T-helper 9 cell (primary cell): ENCODE measurements around the gene CLDN20.
"Not testable (repeated sequence)": the region's sequence is repeated elsewhere in the genome, so short reads cannot be mapped to it uniquely, and the experiment has no call there.

Experiments
- DNase-seq: peaks from one replicate; pipeline ENCODE4 v3.0.0-alpha.2; 2020

The CLDN20 gene

GRCh38 chr6:155245831-155246230 lies 18.0 kb upstream of the CLDN20 start:
- no peak for DNase-seq

DNA sequence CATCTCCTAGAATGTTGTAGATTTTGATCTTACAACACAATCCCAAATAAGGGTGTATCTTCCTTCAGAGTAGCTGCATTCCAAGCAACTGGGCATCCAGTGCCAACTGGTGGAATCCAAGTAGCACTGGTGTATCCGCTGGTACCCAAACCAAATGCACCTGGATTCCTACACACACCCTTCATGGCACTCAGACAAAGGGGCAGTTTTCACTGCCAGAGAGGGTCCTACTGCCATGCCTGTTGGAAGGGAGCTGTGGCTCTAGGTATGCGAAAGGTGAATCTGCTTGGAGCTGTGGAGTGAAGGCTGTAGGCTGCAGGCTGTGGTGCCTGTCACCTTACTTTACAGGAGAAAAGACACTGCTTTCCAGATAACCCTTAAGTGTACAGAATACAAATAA lies 17.0 kb upstream of the CLDN20 start:
- no peak for DNase-seq

GRCh38 chr6:155247618-155248007 lies 16.2 kb upstream of the CLDN20 start:
- DNase-seq = no peak

DNA sequence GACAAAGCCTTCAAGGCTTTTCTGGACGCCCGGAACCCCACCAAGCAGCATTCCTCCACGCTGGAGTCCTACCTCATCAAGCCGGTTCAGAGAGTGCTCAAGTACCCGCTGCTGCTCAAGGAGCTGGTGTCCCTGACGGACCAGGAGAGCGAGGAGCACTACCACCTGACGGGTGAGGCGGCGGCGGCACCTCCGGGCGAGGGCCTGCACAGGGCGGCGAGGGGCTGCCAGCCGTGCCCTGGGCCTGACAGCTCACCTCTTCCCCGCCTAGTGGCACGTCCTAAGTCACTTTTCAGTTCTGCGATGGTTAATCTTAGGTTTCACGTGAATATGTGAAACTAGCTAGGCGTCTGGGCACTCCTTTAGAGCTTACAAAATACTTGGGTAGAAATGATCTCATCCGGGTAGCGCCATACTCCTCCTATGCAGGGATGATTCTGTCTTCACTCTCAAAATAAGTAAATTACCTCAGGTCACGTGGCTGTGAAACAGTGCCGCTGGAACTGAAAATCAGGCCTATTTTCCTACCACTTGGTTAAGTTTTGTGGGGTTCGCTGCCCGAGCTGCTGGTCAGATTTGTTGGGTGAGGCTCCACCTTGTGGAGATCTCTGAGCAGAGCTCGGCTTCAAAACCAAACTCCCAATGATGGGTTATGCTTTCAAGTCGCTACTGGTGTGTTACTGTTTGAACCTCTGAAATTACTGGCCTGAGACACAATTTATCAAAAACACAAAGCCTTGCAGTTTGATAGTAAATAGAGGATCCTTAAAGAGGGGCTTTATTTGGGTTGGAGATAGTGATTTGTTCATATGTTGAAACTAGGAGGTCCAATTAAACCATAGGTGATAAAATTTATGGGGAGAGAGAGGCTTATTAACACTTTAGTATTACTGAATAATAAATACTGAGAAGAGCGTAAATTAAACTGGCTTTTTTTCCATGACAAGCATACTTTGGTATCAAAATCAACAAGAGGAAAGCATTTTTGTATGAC lies 15.5 kb upstream of the CLDN20 start:
- DNase-seq = no peak

- no peak for DNase-seq
These were observed 13.0 kb upstream of the CLDN20 start for GRCh38 chr6:155250701-155251381.

- DNase-seq = no peak
These were observed 11.2 kb upstream of the CLDN20 start for GRCh38 chr6:155252581-155252980.

DNA sequence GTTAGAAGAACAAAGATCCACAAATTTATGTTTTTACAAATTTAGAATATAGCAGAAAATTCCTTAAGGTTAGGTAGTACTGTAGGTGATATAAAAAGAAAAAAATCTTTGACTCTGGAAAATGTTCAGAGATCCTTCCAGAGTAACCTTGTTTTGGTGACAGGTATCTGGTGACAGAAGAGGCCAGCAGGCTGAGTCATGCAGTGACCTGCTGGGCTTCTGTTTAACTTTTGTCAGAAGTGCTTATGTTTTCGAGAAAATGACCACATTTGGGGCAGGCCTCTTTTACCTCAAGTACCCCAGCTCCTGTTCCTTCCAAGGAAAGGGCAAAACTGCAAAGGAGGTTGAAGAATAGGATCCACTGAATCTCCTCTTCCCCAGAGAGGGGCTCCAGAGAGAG lies 10.5 kb upstream of the CLDN20 start:
- DNase-seq = no peak

- DNase-seq = no peak
These were observed 9.7 kb upstream of the CLDN20 start for GRCh38 chr6:155254139-155254538.

- DNase-seq = no peak
These were observed 7.6 kb upstream of the CLDN20 start for GRCh38 chr6:155256122-155256795.

DNA sequence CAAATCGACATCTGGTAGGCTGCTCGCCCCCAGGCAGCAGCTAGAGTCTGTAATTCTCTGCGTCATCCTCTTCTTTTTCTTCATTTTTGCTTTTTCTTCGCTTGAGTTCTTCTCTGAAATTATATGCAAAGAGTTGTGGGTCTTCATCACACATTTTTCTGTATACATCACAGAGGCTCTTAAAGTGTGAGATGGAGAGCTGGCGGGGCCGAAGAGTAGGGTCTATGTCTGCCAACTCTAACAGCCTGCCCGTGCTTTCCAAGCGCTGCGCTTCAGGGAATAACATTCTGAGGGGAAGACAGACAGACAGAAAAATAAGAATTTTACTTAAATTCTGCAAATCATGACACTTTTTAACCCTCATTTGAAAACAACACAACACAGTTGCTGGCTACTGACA lies 6.0 kb upstream of the CLDN20 start:
- DNase-seq = no peak

GRCh38 chr6:155259204-155259603 lies 4.6 kb upstream of the CLDN20 start:
- no peak for DNase-seq

- no peak for DNase-seq
These were observed 3.9 kb upstream of the CLDN20 start for GRCh38 chr6:155259897-155260296.

DNA sequence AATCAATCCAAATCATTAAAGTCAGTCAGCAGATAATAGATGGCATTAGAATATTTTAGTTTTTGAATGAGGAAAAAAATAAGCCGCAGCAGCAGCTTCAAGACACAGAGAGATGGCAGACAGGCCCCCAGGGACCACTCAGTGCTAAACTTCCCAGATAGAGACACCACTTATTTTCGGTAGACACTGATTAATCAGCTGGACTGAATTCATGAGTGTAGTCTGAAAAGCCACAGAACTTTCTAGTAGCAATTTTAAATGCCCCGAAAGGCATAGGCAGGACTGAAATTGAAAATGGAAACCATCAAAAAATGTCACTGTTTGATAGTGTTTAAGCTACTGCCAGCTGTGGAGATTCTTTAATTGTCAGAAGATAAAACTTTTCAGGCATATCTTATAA lies 3.1 kb upstream of the CLDN20 start:
- no peak for DNase-seq

DNA sequence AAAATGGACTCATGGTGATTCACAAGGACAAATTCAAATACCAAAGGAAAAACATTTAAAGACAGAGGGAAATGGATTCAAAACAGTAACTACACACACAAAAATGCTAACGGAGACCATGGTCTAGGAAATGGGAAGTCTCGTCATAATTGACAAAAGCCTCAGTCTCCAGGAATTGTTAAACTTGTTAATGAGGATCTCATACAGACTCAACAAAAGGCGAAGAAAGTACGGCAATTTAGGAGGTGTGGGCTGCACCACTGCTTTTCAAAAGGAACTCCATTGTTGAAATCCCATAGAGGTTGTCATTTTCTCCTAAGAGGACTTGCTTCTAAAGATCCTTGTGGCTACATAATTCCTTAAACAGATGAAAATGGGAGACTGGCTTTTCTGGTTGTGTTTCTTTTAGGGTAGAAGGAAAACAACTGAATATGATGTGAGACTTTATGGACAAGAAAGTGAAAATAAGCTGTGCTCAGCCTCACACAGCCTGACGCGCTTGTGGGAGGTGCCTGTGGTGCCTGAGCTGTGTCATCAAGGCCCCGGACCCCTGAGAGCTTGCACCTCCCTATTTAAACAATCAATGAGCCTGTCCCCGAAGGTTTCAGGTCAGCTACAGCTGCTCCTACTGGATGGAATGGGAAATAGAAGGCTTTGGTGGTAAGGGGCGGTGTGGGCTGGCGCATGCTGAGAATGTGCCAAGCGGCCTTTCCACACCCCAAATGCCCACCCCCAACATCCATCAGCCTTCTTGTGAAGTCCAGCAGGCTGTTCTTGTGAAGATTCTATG lies 2.5 kb upstream of the CLDN20 start:
- no peak for DNase-seq

DNA sequence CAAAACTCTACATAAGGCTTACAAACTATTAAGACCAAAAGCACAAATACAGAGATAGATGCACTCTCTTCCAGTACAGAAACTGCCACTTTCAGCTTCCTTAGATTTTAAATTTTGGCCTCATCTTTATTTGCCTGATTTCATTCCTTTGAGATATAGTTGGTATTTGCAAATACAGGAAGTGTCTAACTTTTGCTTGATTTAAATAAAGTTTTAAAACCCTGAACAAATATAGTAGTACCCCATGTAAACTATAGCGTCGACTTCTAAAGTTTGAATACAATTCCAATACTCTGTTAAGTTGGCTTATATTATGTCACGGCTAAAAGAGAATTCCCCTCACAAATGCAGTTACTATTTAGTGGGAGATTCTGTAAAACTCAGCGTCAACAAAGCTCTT lies 1.2 kb upstream of the CLDN20 start:
- DNase-seq = no peak

DNA sequence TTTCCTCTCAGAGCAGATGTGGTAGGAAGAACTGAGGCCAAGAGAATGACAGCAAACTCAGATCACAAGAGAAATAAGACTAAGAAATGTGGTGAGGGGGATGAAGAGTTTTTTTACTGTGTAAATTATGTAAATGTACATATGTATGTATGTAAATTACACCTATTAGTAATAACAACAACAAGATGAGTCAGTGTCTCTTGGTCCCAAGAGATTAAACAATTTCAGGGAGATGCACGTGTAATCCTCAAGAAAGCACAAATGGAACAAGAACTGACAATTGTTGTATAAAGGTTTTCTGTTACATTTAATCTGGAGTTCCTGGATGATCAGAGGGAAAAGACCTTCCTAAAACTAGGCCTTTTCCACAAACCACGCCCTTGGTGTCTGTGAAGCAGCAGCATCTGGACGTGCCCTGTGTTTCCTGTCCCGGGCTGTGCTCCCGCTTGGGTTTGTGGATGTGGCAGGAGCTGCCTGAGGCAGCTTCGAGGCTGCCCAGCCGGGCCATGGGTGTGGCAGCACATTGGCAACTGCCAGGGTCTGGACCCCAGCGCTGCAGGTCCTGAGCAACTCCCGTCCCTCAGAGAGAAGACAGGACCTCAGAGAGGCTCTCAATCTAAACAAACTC lies 994 bp downstream of the CLDN20 start:
- DNase-seq = no peak

DNA sequence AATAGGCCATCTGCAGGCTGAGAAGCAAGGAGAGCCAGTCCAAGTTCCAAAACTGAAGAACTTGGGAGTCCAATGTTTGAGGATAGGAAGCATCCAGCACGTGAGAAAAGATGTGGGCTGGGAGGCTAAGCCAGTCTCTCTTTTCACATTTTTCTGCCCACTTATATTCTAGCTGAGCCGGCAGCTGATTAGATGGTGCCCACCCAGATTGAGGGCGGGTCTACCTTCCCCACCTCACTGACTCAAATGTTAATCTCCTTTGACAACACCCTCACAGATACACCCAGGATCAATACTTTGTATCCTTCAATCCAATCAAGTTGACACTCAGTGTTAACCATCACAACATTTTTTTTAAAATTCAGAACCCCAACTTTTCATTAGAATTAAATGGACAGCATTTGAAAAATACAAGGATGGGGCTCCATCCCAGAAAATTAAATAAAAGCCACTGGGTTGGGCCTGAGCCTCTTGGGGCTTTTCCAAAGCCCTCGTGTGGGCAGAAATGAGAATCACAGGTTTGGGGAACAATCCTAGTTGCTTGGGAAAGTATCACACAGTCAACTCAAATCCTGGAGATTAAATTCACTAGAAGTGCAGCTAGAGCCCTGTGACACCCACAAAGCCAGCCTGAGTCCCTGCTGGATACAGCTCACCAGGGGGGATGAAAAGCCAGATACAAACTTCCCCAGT lies 2.2 kb downstream of the CLDN20 start:
- no peak for DNase-seq

- DNase-seq = no peak
These were observed 3.6 kb downstream of the CLDN20 start for GRCh38 chr6:155267411-155267810.

DNA sequence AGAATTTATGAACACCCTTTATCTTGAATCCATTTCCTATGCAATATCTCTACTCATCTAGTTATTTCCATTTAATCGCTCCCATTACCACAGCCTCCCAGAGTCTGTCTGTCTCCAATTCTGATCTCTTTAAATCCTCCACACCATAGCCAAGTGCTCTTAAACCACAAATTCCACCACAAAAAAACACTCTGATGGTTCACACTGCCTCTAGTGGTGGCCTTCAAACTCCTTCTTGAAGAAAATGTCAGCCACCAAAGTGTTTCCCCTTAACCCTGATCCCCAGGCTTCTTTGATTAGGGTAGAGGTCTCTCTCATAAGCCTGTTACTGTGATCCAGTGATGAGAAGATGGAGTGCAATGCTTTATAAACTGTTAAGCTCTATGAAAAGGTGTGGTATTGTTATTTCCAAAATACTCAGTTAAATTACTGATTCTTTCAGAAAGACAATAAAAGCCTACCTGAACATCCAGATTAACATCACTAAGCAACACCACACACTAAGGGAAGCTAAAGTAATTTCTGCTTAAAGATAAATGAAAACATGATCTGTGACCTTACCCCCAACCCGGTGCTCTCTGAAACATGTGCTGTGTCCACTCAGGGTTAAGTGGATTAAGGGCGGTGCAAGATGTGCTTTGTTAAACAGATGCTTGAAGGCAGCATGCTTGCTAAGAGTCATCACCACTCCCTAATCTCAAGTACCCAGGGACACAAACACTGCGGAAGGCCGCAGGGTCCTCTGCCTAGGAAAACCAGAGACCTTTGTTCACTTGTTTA lies 4.5 kb downstream of the CLDN20 start:
- DNase-seq = not testable (repeated sequence)

DNA sequence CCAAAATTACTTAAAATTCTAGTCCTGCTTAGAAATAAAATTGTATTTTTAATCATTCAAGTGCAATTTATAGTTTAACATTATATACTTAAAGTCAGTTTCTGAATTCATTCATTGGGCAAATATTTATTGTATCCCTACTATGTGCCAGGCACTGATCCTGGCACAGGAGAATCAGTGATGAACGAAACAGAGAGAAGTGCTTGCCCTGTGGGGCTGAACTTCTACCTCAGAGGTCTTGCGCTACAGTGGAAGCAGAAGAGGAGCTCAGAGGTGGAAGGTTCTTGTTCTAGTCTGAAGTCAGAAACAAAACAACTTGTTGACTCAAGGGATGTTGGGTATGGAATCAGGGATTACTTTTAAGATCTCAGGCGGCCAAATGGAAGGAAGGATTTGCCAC lies 6.0 kb downstream of the CLDN20 start:
- DNase-seq = no peak
